RWPE2 (cell line): Measurements from ENCODE around the gene NLRC5.
A peak's percentile ranks its signal among the peaks of the same experiment; 100 is the strongest.

Experiments
- ATAC-seq: fragments of 200-7000 bp; cut with Tn5 transposase; 3 replicates; pipeline ENCODE4 v1.9.1; 2021; ENCODE audit warnings: low read depth
- DNase-seq: peaks from one replicate; pipeline ENCODE4 v3.0.0-alpha.2; 2020; ENCODE audit warnings: low spot score
- H3K27ac ChIP-seq: fragments of 450-650 bp; 2 replicates; pipeline ENCODE4 v1.5.1; 2017; ENCODE audit warnings: mild to moderate bottlenecking; ENCODE audit not compliant: poor library complexity, severe bottlenecking
- H3K27me3 ChIP-seq: fragments of 250-450 bp; sonication (Bioruptor Pico); 2 replicates; pipeline ENCODE4 v1.5.1; 2021; ENCODE audit warnings: mild to moderate bottlenecking, moderate library complexity; ENCODE audit not compliant: insufficient read depth, poor library complexity, severe bottlenecking
- H3K36me3 ChIP-seq: fragments of 250-450 bp; sonication (Bioruptor Pico); 2 replicates; pipeline ENCODE4 v1.5.1; 2020; ENCODE audit warnings: low read depth, mild to moderate bottlenecking, moderate library complexity
- H3K4me1 ChIP-seq: fragments of 250-450 bp; sonication (Bioruptor Pico); 2 replicates; pipeline ENCODE4 v1.5.1; 2021; ENCODE audit warnings: mild to moderate bottlenecking, moderate library complexity; ENCODE audit not compliant: insufficient read depth, poor library complexity, severe bottlenecking
- H3K4me3 ChIP-seq: fragments of 250-450 bp; sonication (Bioruptor Pico); 2 replicates; pipeline ENCODE4 v1.5.1; 2021; ENCODE audit warnings: mild to moderate bottlenecking, moderate library complexity; ENCODE audit not compliant: severe bottlenecking
- H3K9me3 ChIP-seq: fragments of 250-450 bp; sonication (Bioruptor Pico); 2 replicates; pipeline ENCODE4 v1.5.1; 2021; ENCODE audit warnings: mild to moderate bottlenecking, moderate library complexity; ENCODE audit not compliant: severe bottlenecking
- TF ChIP-seq, protein P1 (sequence below): fragments of 450-650 bp; IDR thresholded peaks from one replicate; pipeline ENCODE4 v1.5.1; 2017; ENCODE audit warnings: mild to moderate bottlenecking, moderate library complexity; ENCODE audit not compliant: poor library complexity, severe bottlenecking

The NLRC5 gene

DNA sequence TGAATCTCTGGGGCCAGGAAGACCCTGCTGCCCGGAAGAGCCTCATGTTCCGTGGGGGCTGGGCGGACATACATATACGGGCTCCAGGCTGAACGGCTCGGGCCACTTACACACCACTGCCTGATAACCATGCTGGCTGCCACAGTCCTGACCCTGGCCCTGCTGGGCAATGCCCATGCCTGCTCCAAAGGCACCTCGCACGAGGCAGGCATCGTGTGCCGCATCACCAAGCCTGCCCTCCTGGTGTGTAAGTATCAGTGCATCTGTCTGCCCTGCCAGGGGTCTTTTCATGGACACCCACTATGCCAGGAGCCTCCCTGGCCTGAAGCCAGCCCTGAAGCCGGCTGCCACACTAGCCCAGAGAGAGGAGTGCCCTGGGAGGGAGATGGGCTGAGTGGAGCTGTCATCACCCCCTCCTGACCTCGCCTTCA is 27.5 kb upstream of the NLRC5 start, which contains the start of gene CETP:
TSS of gene CETP (plus strand) at position 100 of the 431 bp plus-strand sequence. CDS start at position 130, 30 bp downstream.
- H3K4me1 ChIP-seq, result peaks cover 8% of the 10 kb centered on the region
- H3K36me3 ChIP-seq, result no peaks in the 10 kb centered on the region
- DNase-seq (no peak), ATAC-seq (no peak)
- H3K27ac ChIP-seq, result no peak within 1 kb of the TSS
- H3K4me3 ChIP-seq, result no peak within 1 kb of the TSS
- H3K9me3 ChIP-seq, result peaks cover 3% of the 10 kb centered on the region
- H3K27me3 ChIP-seq, result no peaks in the 10 kb centered on the region
- TF ChIP-seq, protein P1, sequence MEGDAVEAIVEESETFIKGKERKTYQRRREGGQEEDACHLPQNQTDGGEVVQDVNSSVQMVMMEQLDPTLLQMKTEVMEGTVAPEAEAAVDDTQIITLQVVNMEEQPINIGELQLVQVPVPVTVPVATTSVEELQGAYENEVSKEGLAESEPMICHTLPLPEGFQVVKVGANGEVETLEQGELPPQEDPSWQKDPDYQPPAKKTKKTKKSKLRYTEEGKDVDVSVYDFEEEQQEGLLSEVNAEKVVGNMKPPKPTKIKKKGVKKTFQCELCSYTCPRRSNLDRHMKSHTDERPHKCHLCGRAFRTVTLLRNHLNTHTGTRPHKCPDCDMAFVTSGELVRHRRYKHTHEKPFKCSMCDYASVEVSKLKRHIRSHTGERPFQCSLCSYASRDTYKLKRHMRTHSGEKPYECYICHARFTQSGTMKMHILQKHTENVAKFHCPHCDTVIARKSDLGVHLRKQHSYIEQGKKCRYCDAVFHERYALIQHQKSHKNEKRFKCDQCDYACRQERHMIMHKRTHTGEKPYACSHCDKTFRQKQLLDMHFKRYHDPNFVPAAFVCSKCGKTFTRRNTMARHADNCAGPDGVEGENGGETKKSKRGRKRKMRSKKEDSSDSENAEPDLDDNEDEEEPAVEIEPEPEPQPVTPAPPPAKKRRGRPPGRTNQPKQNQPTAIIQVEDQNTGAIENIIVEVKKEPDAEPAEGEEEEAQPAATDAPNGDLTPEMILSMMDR, result no peak

DNA sequence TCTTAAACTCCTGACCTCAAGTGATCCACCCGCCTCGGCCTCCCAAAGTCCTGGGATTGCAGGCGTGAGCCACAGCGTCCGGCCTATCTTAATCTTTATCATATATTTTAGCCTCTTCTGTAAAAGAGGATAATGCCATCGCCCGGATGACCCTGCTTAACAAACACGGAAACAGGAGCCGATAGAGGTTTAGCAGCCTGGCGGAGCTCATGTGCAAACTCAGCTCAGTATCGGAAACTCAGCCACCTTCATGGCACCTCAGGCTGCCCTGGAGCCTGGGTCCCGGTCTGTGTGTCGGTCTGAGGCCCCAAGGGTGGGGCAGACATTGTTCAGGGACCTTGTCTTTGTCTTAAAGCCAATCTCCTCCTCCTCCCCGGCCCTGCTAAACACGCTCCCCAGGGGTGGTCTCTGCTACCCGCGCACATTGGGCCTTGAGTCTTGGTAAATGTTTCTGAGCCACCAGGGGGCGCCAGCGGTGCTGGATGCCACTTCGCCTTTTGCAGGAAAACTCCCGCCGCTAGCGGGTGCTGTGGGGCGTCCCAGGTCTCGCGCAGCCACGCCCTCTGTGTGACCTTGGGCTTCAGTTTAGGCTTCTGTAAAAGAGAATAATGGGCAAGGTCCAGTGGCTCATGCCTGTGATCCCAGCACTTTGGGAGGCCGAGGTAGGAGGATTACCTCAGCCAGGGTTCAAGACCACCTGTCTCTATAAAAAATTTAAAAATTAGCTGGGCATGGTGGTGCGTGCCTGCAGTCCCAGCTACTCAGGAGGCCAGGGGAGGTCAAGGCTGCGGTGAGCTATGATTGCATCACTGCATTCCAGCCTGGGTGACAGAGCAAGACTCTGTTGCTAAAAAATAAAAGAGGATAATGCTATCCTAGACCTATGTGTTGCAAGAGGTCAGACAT is 24.9 kb upstream of the NLRC5 start:
- peaks cover 8% of the 10 kb centered on the region for H3K4me1 ChIP-seq
- no peak overlapping the region for H3K27ac ChIP-seq
- H3K4me3 ChIP-seq, result no peak overlapping the region
- no peaks in the 10 kb centered on the region for H3K27me3 ChIP-seq
- peaks cover 3% of the 10 kb centered on the region for H3K9me3 ChIP-seq
- TF ChIP-seq, protein P1, result peak; percentile 64
- ATAC-seq (peak; percentile 72), DNase-seq (no peak)
- no peaks in the 10 kb centered on the region for H3K36me3 ChIP-seq

DNA sequence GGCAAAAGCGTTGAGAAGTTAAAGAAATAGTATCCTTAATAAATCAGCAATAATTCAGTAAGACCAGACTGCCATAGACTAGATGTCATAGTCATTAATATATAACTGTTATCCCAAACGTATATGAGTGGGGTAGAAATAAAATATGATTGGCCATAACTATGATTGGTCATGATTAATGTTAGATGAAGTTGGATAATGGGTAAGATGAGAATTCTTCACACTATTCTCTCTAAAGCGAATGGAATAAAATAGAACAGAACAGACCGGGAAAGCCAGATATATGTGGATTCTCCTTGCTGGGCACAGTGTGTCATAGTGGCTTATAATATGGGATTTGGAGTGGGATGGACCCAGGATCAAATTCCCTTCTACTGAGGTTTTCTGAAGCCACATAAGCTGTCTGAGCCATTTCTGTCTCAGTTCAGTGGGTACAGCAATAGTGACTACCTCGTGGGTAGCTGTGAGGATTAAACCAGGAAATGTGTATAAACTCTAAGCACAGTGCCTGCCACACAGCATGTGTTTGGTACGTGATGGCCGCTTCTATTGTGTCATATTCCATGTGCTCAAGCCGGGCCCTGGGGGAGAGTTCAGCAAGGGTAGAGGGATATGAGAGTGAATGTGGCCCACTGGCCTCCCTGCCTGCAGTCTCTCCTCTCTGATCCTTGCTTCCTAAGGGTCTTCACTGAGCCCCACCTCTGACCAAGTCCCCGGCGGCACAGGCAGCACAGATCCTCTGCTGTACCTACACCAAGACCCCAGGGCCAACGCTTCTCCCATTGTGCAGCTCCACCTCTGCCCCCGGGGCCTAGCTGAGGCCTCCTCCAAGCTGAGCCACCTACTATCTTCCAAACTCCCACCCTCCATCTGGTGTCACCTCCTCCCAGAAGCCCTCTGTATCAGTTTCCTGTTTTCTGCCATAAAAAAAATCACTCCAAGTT is 23.9 kb upstream of the NLRC5 start:
- Histone ChIP-seq H3K4me1 (peaks cover 8% of the 10 kb centered on the region), H3K9me3 (peaks cover 3% of the 10 kb centered on the region), H3K36me3 (no peaks in the 10 kb centered on the region), H3K27me3 (no peaks in the 10 kb centered on the region), H3K4me3 (no peak overlapping the region), H3K27ac (peak overlapping the region; percentile 24)
- DNase-seq (no peak), ATAC-seq (no peak; the same call in 2 of the 3 replicates)
- TF ChIP-seq, protein P1, result no peak

DNA sequence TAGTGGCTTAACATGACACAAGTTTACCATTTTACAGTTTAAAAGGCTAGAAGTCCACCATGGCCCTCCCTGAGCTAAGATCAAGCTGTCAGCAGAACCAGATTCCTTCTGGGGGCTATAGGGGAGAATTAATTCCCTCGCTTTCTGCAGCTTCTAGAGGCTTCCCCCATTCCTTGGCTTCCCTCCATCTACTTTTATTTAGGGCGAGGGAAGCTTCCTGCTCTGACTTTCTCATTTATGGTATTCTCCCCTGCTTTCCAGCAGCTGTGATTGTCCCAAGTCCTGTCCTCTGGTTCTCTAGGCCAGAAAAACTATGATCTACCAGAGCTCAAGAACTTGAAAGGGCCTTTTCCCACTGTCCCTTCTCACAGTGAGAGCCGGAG is 23.3 kb upstream of the NLRC5 start:
- Histone ChIP-seq H3K27ac (peak overlapping the region; percentile 24), H3K27me3 (no peaks in the 10 kb centered on the region), H3K36me3 (no peaks in the 10 kb centered on the region), H3K9me3 (peaks cover 3% of the 10 kb centered on the region), H3K4me1 (peaks cover 8% of the 10 kb centered on the region), H3K4me3 (no peak overlapping the region)
- TF ChIP-seq, protein P1, result no peak
- no peak for DNase-seq
- ATAC-seq, result no peak
